ENCODE data around the gene CLDN8. TPM values are rescaled to one million over a fixed set of nuclear protein-coding genes. Genes with fewer than 3 reads are reported as not detected.

Gene CLDN8
- total RNA-seq, 1 donor from 2014 or later: 8.8 TPM

DNA sequence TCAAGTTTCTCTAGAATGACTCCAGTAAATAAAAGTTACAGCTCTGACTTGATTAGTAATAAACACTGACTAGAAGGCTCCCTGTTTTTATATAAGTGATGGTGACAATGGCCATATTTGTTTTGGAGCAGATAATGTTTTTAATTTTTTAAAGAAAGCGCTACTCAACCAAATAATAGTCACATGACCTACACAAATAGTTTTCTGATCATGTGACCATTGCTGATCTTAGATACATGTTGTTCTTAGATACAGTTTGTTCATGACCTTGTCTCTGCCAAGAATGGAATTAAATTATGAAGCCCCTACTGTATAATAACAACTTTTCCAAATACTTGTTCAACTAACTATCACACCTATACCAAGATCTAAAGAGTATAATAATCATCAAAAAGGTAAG, 22.3 kb upstream of the CLDN8 start:
- TF ChIP-seq POLR2A (IDR thresholded peaks at IDR 0.05): no peak
- TF ChIP-seq, protein P1, sequence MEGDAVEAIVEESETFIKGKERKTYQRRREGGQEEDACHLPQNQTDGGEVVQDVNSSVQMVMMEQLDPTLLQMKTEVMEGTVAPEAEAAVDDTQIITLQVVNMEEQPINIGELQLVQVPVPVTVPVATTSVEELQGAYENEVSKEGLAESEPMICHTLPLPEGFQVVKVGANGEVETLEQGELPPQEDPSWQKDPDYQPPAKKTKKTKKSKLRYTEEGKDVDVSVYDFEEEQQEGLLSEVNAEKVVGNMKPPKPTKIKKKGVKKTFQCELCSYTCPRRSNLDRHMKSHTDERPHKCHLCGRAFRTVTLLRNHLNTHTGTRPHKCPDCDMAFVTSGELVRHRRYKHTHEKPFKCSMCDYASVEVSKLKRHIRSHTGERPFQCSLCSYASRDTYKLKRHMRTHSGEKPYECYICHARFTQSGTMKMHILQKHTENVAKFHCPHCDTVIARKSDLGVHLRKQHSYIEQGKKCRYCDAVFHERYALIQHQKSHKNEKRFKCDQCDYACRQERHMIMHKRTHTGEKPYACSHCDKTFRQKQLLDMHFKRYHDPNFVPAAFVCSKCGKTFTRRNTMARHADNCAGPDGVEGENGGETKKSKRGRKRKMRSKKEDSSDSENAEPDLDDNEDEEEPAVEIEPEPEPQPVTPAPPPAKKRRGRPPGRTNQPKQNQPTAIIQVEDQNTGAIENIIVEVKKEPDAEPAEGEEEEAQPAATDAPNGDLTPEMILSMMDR (IDR thresholded peaks at IDR 0.05): no peak
- TF ChIP-seq POLR2AphosphoS5 (IDR thresholded peaks at IDR 0.05; ENCODE audit: insufficient read depth in 1 of 2, low read depth in 1 of 2): no peak
- Histone ChIP-seq H3K36me3 (no peaks in the 10 kb centered on the region), H3K4me3 (no peak overlapping the region), H3K9me3 (no peaks in the 10 kb centered on the region), H3K4me1 (peaks cover 13% of the 10 kb centered on the region), H3K27me3 (no peaks in the 10 kb centered on the region), H3K27ac (no peak overlapping the region)
- intact Hi-C loops (cut with DNase I): no loop called here
- no peak for DNase-seq (ENCODE audit: extremely low spot score in 2 of 2)

- Histone ChIP-seq H3K27ac (no peak overlapping the region), H3K4me3 (no peak overlapping the region), H3K9me3 (no peaks in the 10 kb centered on the region), H3K27me3 (no peaks in the 10 kb centered on the region), H3K4me1 (peaks cover 13% of the 10 kb centered on the region), H3K36me3 (no peaks in the 10 kb centered on the region)
- no peak for DNase-seq (ENCODE audit: extremely low spot score in 2 of 2)
- intact Hi-C loops (cut with DNase I): no loop called here
- TF ChIP-seq POLR2A (IDR thresholded peaks at IDR 0.05): no peak
Measured at GRCh38 chr21:30234643-30235042, 18.7 kb upstream of the CLDN8 start.

DNA sequence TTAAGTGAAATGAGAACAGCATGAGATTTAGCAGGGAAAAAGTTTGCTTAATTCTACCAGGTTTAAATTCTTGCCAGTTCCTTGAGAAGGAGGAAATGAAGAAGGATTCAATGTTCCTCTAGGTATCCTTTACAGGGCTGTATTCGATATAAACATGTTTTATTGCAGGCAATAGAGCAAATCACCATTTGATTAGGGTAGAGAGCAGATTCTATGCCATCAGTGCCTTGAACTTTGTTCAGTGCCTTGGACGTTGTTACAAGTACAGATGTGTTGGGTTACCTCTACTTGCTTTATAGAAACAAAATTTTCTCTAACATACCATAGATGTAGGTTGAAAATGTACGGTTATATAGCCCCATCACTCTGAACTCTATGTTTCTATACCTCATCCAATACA, 18.2 kb upstream of the CLDN8 start:
- Histone ChIP-seq H3K27me3 (no peaks in the 10 kb centered on the region), H3K4me1 (peaks cover 13% of the 10 kb centered on the region), H3K4me3 (no peak overlapping the region), H3K36me3 (no peaks in the 10 kb centered on the region), H3K9me3 (no peaks in the 10 kb centered on the region), H3K27ac (no peak overlapping the region)
- intact Hi-C loops (cut with DNase I): no loop called here
- TF ChIP-seq, protein P1 (IDR thresholded peaks at IDR 0.05): no peak
- TF ChIP-seq POLR2A (IDR thresholded peaks at IDR 0.05) (no peak), POLR2AphosphoS5 (IDR thresholded peaks at IDR 0.05; ENCODE audit: insufficient read depth in 1 of 2, low read depth in 1 of 2) (no peak)
- DNase-seq (ENCODE audit: extremely low spot score in 2 of 2): no peak

DNA sequence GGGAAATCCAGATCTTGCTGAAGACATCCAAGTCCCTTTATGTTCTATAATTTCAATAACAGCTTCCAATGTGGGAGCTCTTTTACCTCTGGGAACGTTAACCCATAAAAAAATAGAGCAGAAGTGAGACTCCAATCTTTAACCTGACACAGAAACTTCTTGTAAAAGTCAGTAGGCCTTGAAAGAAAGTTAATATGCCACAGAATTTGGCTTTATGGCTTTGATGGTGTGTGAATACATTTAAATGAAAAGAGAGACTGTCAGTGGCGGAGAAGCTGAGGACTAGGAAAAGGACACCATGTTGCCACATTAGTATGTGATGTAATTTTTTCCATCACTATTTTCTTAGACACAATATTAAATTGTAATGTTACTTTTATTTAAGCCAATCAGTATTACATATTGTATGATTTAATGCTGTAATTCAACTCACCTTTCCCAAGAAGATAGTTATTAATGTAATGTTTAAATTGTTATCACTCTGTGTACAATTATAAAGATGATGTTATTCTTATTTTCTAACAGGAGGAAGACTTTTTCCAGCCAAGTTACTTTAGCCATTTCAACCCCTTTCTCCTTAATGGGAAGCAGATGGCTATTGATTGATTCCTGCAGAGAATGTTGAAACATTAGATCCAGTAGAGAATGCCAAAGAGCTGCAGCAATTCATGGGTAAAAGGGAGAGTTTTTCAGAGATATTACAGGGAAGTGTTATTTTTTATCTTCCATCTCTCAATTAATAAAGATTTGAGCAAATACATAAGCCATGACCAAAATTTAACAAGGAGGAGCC, 17.5 kb upstream of the CLDN8 start:
- H3K27ac ChIP-seq: peak overlapping the region; percentile 28
- no peak for DNase-seq (ENCODE audit: extremely low spot score in 2 of 2)
- intact Hi-C loops (cut with DNase I): no loop called here
- H3K9me3 ChIP-seq: no peaks in the 10 kb centered on the region
- H3K4me1 ChIP-seq: peaks cover 13% of the 10 kb centered on the region
- TF ChIP-seq POLR2AphosphoS5 (IDR thresholded peaks at IDR 0.05; ENCODE audit: insufficient read depth in 1 of 2, low read depth in 1 of 2) (no peak), POLR2A (IDR thresholded peaks at IDR 0.05) (no peak)
- TF ChIP-seq, protein P1 (IDR thresholded peaks at IDR 0.05): no peak
- H3K4me3 ChIP-seq: no peak overlapping the region
- no peaks in the 10 kb centered on the region for H3K36me3 ChIP-seq
- H3K27me3 ChIP-seq: no peaks in the 10 kb centered on the region

DNA sequence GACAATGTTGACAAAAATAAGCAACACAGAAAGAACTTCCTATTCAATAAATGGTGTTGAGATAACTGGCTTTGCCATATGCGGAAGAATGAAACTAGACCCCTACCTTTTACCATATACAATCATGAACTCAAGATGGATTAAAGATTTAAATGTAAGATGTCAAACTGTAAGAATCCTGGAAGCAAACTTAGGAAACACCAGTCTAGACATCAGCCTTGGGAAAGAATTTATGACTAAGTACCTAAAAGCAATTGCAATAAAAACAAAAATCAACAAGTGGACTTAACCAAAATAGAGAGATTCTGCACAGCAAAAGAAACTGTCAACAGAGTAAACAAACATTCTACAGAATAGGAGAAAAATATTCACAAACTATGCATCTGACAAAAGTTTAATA, 16.1 kb upstream of the CLDN8 start:
- DNase-seq (ENCODE audit: extremely low spot score in 2 of 2): no peak
- Histone ChIP-seq H3K27ac (no peak overlapping the region), H3K27me3 (no peaks in the 10 kb centered on the region), H3K4me3 (no peak overlapping the region), H3K4me1 (peaks cover 16% of the 10 kb centered on the region), H3K36me3 (no peaks in the 10 kb centered on the region), H3K9me3 (no peaks in the 10 kb centered on the region)
- intact Hi-C loops (cut with DNase I): no loop called here
- TF ChIP-seq POLR2AphosphoS5 (IDR thresholded peaks at IDR 0.05; ENCODE audit: insufficient read depth in 1 of 2, low read depth in 1 of 2) (no peak), POLR2A (IDR thresholded peaks at IDR 0.05) (no peak)
- TF ChIP-seq, protein P1 (IDR thresholded peaks at IDR 0.05): no peak
